Stimulated activated CD4-positive, alpha-beta T cell treated with anti-CD3 and anti-CD28 coated beads, Interleukin-12 subunit alpha, Interleukin-12 subunit beta, amount 100 ng/mL, for 48 hours (primary cell): ENCODE data around the gene SDCBP2.

Source experiments
- DNase-seq, 3 donors: peaks; one replicate each; pipeline ENCODE4 v3.0.0-alpha.2; 2020; ENCODE audit warnings: low read depth in 2 of 3, low spot score in 1 of 3

Gene SDCBP2

GRCh38 chr20:1331101-1331500 is 2.2 kb upstream of the SDCBP2 start:
- no peak for DNase-seq

GRCh38 chr20:1330075-1330830 is 1.3 kb upstream of the SDCBP2 start:
- peak in 1 of 3 donors; percentile 28 for DNase-seq

GRCh38 chr20:1327827-1328679 is 886 bp downstream of the SDCBP2 start:
- DNase-seq = no peak

- no peak for DNase-seq
Measured at GRCh38 chr20:1327241-1327653, 1.7 kb downstream of the SDCBP2 start.

- DNase-seq = no peak
Measured at GRCh38 chr20:1326031-1326930, 2.7 kb downstream of the SDCBP2 start.

- peak; percentile 97 to 98 (median 98) for DNase-seq
Measured at GRCh38 chr20:1325173-1326030, 3.5 kb downstream of the SDCBP2 start.

GRCh38 chr20:1324598-1325172 is 4.3 kb downstream of the SDCBP2 start:
- DNase-seq = no peak

GRCh38 chr20:1323830-1324597 is 4.9 kb downstream of the SDCBP2 start:
- no peak for DNase-seq

GRCh38 chr20:1323256-1323655 is 5.7 kb downstream of the SDCBP2 start:
- DNase-seq = no peak

- DNase-seq = no peak
Measured at GRCh38 chr20:1322511-1323245, 6.3 kb downstream of the SDCBP2 start.

GRCh38 chr20:1321654-1321939 is 7.3 kb downstream of the SDCBP2 start:
- no peak for DNase-seq

- DNase-seq = no peak
Measured at GRCh38 chr20:1320902-1321653, 7.9 kb downstream of the SDCBP2 start.

GRCh38 chr20:1320016-1320415 is 8.9 kb downstream of the SDCBP2 start:
- no peak for DNase-seq

- no peak for DNase-seq
Measured at GRCh38 chr20:1319462-1319861, 9.5 kb downstream of the SDCBP2 start.

GRCh38 chr20:1319051-1319450 is 9.9 kb downstream of the SDCBP2 start:
- no peak for DNase-seq

- DNase-seq = no peak
Measured at GRCh38 chr20:1317545-1318255, 11.2 kb downstream of the SDCBP2 start.

- no peak for DNase-seq
Measured at GRCh38 chr20:1315804-1316203, 13.1 kb downstream of the SDCBP2 start.
